GM12873 (cell line): ENCODE measurements around the gene SERTAD2.
A peak's percentile ranks its signal among the peaks of the same experiment; 100 is the strongest.

ENCODE experiments used
- TF ChIP-seq, protein P1 (sequence below): IDR thresholded peaks from 2 replicates; pipeline ENCODE4 v1.5.1; 2012; ENCODE audit warnings: low read depth, mild to moderate bottlenecking, moderate library complexity, low read length, control low read depth; ENCODE audit not compliant: insufficient read depth; ENCODE audit errors: missing control alignments

SERTAD2 gene

GRCh38 chr2:64637931-64638330, 15.8 kb downstream of the SERTAD2 start:
- TF ChIP-seq, protein P1, sequence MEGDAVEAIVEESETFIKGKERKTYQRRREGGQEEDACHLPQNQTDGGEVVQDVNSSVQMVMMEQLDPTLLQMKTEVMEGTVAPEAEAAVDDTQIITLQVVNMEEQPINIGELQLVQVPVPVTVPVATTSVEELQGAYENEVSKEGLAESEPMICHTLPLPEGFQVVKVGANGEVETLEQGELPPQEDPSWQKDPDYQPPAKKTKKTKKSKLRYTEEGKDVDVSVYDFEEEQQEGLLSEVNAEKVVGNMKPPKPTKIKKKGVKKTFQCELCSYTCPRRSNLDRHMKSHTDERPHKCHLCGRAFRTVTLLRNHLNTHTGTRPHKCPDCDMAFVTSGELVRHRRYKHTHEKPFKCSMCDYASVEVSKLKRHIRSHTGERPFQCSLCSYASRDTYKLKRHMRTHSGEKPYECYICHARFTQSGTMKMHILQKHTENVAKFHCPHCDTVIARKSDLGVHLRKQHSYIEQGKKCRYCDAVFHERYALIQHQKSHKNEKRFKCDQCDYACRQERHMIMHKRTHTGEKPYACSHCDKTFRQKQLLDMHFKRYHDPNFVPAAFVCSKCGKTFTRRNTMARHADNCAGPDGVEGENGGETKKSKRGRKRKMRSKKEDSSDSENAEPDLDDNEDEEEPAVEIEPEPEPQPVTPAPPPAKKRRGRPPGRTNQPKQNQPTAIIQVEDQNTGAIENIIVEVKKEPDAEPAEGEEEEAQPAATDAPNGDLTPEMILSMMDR, result no peak

DNA sequence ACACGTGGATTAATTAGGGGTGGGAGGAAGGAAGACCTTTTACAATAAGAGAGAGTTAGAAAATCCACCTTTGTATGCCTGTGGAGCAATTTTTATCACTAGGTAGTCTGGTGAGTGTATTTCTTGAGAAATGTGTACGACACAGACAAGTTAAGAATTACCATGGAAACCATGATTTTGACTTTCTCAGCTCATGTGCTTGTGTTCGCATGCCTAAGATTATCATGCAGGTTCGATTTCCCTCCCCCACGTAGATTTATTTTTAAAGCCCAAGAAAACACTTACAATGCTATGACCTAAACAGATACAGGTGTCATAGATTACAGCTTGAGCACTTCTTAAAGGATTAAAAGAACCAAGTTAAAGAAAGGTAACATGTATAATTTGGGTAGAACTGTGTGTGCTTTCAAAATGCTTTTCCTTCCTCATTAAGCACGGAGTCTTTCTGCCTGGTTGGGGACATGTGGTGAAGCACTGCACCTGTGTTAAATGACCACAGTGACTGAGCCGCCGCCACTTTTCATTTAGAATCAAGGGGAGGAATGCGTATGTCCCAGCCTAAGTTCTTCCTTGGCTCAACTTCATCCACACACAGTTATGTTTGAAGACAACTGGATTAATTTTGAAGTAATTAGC, 16.6 kb downstream of the SERTAD2 start:
- TF ChIP-seq, protein P1, result no peak

DNA sequence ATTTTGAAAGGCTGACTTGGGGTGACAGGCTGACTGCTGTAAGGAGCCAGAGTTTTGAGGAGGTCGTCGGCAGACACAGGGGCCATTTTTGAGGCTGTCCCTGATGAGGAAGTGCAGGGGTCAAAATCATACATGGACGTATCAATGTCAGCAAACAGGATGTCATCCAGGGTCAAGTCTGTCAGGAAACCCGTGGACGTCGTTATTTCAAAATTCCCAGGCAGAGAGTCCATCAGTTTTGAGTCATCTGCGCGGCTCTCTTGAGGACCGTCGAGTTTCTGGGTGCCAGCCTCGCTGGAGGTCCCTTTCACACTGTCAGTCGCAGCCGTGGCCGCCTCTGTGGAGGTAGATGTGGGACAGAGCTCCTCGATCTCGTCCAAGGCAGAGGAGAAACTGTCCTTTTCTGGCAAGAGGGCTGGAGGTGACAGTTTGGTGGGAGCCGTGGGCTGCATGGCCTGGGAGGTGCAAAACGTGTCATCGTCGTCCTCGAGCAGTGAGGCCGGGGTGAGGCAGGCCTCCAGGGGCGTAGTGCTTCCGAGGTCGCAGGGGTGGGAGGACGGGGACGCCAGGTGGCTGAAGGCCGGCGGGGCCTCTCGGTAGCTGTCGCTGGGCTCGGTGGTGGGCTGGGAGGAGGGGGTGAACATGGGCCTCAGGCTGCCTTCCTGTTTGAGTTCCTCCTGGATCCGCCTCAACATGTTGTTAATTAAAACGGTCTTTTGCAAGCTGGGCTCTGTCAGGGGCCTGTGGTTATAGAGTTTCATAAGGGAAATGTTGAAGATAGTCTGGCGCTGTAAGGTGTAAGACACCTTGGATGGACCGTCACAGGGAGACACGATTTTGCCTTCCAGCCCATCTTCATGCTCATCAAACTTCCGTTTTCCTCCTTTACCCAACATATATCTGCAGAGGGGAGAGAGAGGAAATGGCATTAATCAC, 17.5 kb downstream of the SERTAD2 start:
- TF ChIP-seq, protein P1, result peak; percentile 35

DNA sequence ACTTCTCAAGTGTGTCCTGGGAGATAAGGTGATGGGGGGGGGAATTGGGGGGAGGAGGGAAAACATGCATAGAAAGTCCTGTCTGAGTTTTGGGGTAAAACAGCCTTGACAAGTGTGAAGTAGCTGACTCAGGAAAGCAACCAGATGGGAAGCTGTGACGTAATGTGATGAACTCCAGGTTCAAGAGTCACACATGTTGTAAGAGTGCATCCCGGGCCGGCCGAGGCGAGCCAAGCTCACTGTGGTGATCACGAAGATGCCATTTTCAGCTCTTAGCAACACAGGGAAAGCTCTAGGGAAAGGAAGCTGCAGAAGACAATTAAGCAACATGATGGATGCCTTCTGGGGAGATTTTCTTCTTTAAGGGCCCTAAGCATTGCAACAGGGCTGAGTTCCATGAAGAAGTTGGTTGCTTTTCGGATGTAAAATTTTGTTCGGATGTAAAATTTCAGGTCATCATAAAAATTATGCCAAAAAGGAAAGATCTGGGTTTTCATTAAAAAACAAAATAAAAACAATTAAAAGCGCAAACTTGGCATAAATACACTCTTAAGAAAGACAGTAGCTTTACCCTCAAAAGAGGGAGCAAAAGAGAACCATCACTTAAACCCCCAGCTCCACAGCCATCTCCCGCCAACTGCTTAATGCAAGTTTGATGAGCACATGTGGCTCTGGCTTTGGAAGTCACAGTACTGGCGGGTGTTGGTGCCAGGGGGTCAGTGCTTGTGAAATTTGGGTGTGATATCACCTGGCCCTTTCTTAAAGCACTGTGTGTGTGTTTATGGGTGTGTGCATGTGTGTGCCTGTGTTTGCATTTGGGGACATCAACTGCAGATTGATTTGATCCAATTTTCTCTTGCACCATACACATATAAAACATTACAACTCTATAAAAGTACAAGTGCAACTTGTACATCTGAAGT, 19.1 kb downstream of the SERTAD2 start:
- TF ChIP-seq, protein P1, result no peak

DNA sequence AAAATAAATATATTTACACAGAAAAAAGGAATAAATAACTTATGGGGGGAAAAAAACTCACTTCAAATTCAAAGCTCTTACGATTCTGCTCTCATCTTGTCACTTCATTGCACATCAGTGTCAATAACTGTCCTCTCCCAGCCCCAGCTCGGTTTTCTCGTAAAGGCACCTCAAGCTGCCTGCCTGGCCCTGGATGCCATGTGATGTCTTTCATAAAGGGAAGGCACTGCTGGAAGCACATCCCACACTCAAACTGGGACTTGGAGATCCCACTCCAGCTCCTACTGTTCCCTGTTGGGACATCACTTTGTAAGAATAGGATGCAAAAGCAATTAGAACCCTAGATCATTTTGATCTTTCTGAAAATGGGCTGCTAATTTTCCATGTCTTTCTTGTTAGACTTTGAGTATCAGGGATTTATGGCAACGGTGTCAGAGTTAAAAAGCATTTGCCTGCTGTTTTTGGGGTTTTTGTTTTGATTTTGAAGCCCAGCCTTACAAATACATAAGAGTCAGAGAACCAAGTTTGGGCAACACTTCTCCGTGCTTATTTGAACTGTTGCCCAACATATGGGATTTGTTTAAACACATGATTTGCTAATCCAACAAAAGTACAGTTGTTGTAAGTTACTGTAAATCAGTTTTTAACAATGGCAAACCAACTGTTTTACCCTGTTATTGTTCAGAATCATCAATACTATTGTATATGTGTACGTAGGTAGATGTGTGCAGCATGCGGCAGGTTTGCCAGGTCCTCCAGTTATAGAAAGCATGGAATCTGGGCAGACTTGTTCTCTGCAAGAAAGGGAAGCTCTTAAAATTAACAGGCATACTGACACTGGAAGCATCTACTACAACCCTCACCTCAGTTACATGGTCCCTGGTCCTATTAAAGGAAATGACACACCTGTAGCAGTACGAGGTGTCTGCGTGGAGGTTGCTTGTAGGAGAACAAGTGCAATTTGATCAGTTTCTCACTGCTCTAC, 20.6 kb downstream of the SERTAD2 start:
- TF ChIP-seq, protein P1, result no peak

- TF ChIP-seq, protein P1, result no peak
Measured at GRCh38 chr2:64631771-64632170, 21.9 kb downstream of the SERTAD2 start.
